IMR-90 (cell line): ENCODE data around the gene CDKN2A. TPM values are rescaled to one million over a fixed set of nuclear protein-coding genes. Genes with fewer than 3 reads are reported as not detected.

Source experiments
- ATAC-seq: fragments of 200-7000 bp; cut with Tn5 transposase; 2 replicates; pipeline ENCODE4 v1.9.1; 2020; ENCODE audit warnings: low read depth, mild to moderate bottlenecking, moderate library complexity
- BruUV-seq: library from RNA; stranded (reverse); fragments of 400-500 nt; replicated peaks from 2 replicates; lab custom pipeline; 2021; lab: Mats Ljungman, UMichigan
- CTCF ChIA-PET: fragments of 300-600 bp; formaldehyde crosslinking; extraction: SDS; loops from one replicate; lab custom pipeline; 2021; ENCODE audit warnings: antibody characterized with exemption; lab: Yijun Ruan, JAX
- POLR2A ChIA-PET: fragments of 300-600 bp; sonication (Branson Sonifier 250); formaldehyde crosslinking; loops from one replicate; lab custom pipeline; 2022; ENCODE audit warnings: antibody characterized with exemption; ENCODE audit not compliant: unreplicated experiment; lab: Charles Lee
- DNase-seq: peaks from one replicate; pipeline ENCODE4 v3.0.0; 2013
- H2AFZ ChIP-seq: replicated peaks from 2 replicates; pipeline ENCODE3; 2013; ENCODE audit warnings: low read length, mild to moderate bottlenecking; ENCODE audit not compliant: poor library complexity
- H2AK5ac ChIP-seq: 2 replicates; pipeline ENCODE4 v1.6.1; 2013; ENCODE audit warnings: low read depth, low read length, inconsistent platforms
- H2AK9ac ChIP-seq: replicated peaks from 2 replicates; pipeline ENCODE3; 2013; ENCODE audit warnings: mild to moderate bottlenecking, low read depth, low read length, moderate library complexity; ENCODE audit not compliant: poor library complexity
- H2BK120ac ChIP-seq: 2 replicates; pipeline ENCODE4 v1.6.1; 2013; ENCODE audit warnings: low read depth, low read length, inconsistent platforms
- H2BK15ac ChIP-seq: 3 replicates; pipeline ENCODE4 v1.6.1; 2013; ENCODE audit warnings: low read depth, low read length, inconsistent platforms
- H2BK20ac ChIP-seq: 2 replicates; pipeline ENCODE4 v1.6.1; 2013; ENCODE audit warnings: low read depth, mild to moderate bottlenecking, inconsistent platforms, low read length, moderate library complexity
- H2BK5ac ChIP-seq: 2 replicates; pipeline ENCODE4 v1.6.1; 2013; ENCODE audit warnings: mild to moderate bottlenecking, low read depth, low read length, inconsistent platforms; ENCODE audit not compliant: poor library complexity, severe bottlenecking
- H3K14ac ChIP-seq: replicated peaks from 2 replicates; pipeline ENCODE4 v1.6.1; 2013; ENCODE audit warnings: low read depth, low read length, inconsistent platforms
- H3K18ac ChIP-seq: 2 replicates; pipeline ENCODE4 v1.6.1; 2013; ENCODE audit warnings: low read depth, low read length, control low read depth
- H3K23ac ChIP-seq: 2 replicates; pipeline ENCODE4 v1.6.1; 2013; ENCODE audit warnings: low read depth, low read length, inconsistent platforms
- H3K27ac ChIP-seq: 2 replicates; pipeline ENCODE4 v1.5.1; 2013; ENCODE audit warnings: mild to moderate bottlenecking, control low read depth, low read length; ENCODE audit not compliant: insufficient read depth
- H3K27me3 ChIP-seq: 2 replicates; pipeline ENCODE4 v1.6.1; 2013; ENCODE audit warnings: low read length; ENCODE audit not compliant: control insufficient read depth, insufficient read depth
- H3K36me3 ChIP-seq: 2 replicates; pipeline ENCODE4 v1.6.1; 2013; ENCODE audit warnings: low read length, mixed read lengths; ENCODE audit not compliant: control insufficient read depth, insufficient read depth
- H3K4ac ChIP-seq: 2 replicates; pipeline ENCODE4 v1.6.1; 2013; ENCODE audit warnings: low read depth, low read length, inconsistent platforms
- H3K4me1 ChIP-seq: 2 replicates; pipeline ENCODE4 v1.6.1; 2013; ENCODE audit warnings: low read length, mixed read lengths; ENCODE audit not compliant: control insufficient read depth, insufficient read depth
- H3K4me2 ChIP-seq: 2 replicates; pipeline ENCODE4 v1.6.1; 2013; ENCODE audit warnings: low read depth, mild to moderate bottlenecking, control low read depth, low read length, moderate library complexity
- H3K4me3 ChIP-seq: 2 replicates; pipeline ENCODE4 v1.5.1; 2013; ENCODE audit warnings: low read depth, mild to moderate bottlenecking, control low read depth, low read length, moderate library complexity; ENCODE audit not compliant: insufficient read depth
- H3K56ac ChIP-seq: 2 replicates; pipeline ENCODE4 v1.6.1; 2013; ENCODE audit warnings: low read length, inconsistent platforms; ENCODE audit not compliant: insufficient read depth; ENCODE audit errors: extremely low read depth
- H3K79me1 ChIP-seq, 2 experiments: 2 replicates each; pipeline ENCODE4 v1.6.1; 2013; ENCODE audit warnings: low read length in 2 of 2, inconsistent platforms in 1 of 2, low read depth in 1 of 2
- H3K9ac ChIP-seq: 2 replicates; pipeline ENCODE4 v1.6.1; 2013; ENCODE audit warnings: low read depth, low read length, control low read depth
- H3K9me1 ChIP-seq: 2 replicates; pipeline ENCODE4 v1.6.1; 2013; ENCODE audit warnings: low read length, inconsistent platforms; ENCODE audit not compliant: insufficient read depth
- H3K9me3 ChIP-seq: 2 replicates; pipeline ENCODE4 v1.6.1; 2013; ENCODE audit warnings: low read length; ENCODE audit not compliant: control insufficient read depth, insufficient read depth
- H4K20me1 ChIP-seq: 2 replicates; pipeline ENCODE4 v1.6.1; 2013; ENCODE audit warnings: low read length, inconsistent platforms; ENCODE audit not compliant: insufficient read depth
- H4K5ac ChIP-seq: 2 replicates; pipeline ENCODE4 v1.6.1; 2013; ENCODE audit warnings: mild to moderate bottlenecking, low read depth, low read length, control low read depth
- H4K8ac ChIP-seq, 2 experiments: 2 replicates each; pipeline ENCODE4 v1.6.1; 2013; ENCODE audit warnings: low read depth in 2 of 2, low read length in 2 of 2, control low read depth in 1 of 2, inconsistent platforms in 1 of 2
- H4K91ac ChIP-seq: 2 replicates; pipeline ENCODE4 v1.6.1; 2013; ENCODE audit warnings: low read depth, low read length, inconsistent platforms; ENCODE audit not compliant: insufficient read depth
- CEBPB ChIP-seq: IDR thresholded peaks from 2 replicates; pipeline ENCODE4 v1.6.1; 2012; ENCODE audit warnings: low read depth, low read length, improper control_type of control experiment
- FOS ChIP-seq: fragments of 150-350 bp; IDR thresholded peaks from 2 replicates; pipeline ENCODE4 v1.6.1; 2016; ENCODE audit warnings: low read depth, low read length
- MAFK ChIP-seq: IDR thresholded peaks from 2 replicates; pipeline ENCODE4 v1.6.1; 2012; ENCODE audit warnings: low read depth, low read length, improper control_type of control experiment
- WGBS, 2 experiments: methylation state at CpG; one replicate each; pipeline versions ENCODE4 v1.1.5 to v1.1.7; 2013; ENCODE audit warnings: missing lambda C conversion rate in 2 of 2; ENCODE audit not compliant: insufficient read length in 1 of 2; ENCODE audit errors: extremely low coverage in 2 of 2; 5-methylcytosine and 5-hydroxymethylcytosine counted together
- dilution Hi-C: fragments of 300-500 bp; cut with HindIII; formaldehyde crosslinking; loops from one replicate; pipeline ENCODE4 v1.14.3; 2018; ENCODE audit warnings: low sequenced_read_pairs; ENCODE audit not compliant: unreplicated experiment
- in situ Hi-C: fragments of 300-500 bp; cut with MboI; formaldehyde crosslinking; loops from 3 replicates; pipeline ENCODE4 v1.14.3; 2019; ENCODE audit warnings: low sequenced_read_pairs, inconsistent platforms, mixed read lengths
- intact Hi-C: fragments of 100-400 bp; cut with micrococcal nuclease; formaldehyde crosslinking; loops from 2 replicates; pipeline ENCODE4 v1.10.0; 2022
- polyA plus RNA-seq, 3 experiments: library from polyadenylated mRNA; depleted of rRNA; stranded (reverse); fragments of >200 nt; gene quantifications; 2 replicates each; pipeline ENCODE4 v1.2.3, GENCODE V29; 2012; ENCODE audit warnings: low replicate concordance in 1 of 3
- total RNA-seq: library from RNA; depleted of rRNA; stranded (reverse); fragments of >200 nt; gene quantifications from 2 replicates; pipeline ENCODE4 v1.2.3, GENCODE V29; 2012
- TF ChIP-seq, protein P1 (sequence below): conservative IDR thresholded peaks from 2 replicates; pipeline ENCODE4 v1.5.1; 2012; ENCODE audit warnings: mild to moderate bottlenecking, low read depth, low read length, improper control_type of control experiment

The CDKN2A gene
- total and polyA plus RNA-seq, 2 of the 4 experiments (the other 2 are of a cell fraction), result 11.3 to 75.3 TPM

DNA sequence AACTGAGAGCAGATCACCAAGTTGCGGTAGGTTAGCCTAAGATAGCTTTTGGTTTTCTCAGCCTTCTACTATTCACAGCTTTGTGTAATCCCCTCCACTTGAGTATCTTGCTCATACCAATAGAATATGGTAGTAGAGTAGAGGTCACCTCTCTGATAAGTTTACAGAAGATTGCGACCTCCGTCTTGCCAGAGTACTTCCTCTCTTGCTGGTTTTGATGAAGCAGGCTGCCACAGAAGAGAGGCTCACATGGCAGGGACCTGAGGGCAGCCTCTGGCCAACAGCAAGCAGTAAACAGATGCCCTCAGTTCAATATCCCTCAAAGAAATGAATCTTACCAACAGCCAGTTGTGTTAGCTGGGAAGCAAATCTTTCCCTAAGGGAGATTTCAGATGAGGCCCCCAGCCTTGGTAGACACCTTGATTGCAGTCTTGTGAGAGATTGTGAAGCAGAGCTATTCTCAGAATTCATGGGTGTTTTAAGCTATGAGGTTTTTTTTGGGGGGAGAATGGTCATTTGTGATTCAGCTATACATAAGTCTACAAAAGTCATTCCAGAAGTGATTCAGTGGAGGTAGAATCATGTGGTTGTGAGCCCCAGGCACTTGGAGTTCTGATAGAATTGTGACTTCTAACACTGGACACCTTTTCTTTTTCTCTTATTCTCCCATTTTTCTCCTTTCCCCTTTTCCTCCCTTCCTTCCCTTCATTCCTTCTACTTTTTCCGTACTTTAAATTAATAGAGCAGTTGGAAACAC is 37.6 kb upstream of the CDKN2A start (continued):
- TF ChIP-seq, protein P1, sequence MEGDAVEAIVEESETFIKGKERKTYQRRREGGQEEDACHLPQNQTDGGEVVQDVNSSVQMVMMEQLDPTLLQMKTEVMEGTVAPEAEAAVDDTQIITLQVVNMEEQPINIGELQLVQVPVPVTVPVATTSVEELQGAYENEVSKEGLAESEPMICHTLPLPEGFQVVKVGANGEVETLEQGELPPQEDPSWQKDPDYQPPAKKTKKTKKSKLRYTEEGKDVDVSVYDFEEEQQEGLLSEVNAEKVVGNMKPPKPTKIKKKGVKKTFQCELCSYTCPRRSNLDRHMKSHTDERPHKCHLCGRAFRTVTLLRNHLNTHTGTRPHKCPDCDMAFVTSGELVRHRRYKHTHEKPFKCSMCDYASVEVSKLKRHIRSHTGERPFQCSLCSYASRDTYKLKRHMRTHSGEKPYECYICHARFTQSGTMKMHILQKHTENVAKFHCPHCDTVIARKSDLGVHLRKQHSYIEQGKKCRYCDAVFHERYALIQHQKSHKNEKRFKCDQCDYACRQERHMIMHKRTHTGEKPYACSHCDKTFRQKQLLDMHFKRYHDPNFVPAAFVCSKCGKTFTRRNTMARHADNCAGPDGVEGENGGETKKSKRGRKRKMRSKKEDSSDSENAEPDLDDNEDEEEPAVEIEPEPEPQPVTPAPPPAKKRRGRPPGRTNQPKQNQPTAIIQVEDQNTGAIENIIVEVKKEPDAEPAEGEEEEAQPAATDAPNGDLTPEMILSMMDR, result no peak

DNA sequence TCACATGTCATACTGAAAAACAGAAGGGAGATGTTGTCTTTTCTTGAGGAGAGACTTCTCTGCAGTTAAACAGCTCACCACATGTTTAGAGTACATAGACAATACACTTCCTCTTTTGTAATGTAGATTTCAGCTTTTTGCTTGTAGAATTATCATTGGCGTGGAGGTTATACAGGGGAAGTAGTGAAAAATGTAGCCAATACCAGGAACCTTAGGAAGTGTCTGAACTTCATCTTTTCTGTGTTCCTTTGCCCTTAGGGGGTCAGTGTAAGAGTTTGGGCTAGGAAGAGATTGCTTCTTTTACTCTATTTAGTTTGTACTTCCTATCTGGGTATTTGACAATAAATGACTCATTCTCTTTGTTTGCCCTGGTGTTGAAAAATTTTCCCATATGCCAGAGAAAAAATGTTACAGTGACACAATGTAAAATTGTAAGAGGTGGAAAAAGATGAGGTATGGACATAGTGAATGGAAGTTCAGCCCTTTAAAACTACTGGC is 36.0 kb upstream of the CDKN2A start:
- no peak overlapping the region for H2AK5ac ChIP-seq
- in situ Hi-C loops (no loop called here), dilution Hi-C loops (no loop called here), intact Hi-C loops (no loop called here)
- no peak overlapping the region for H3K9ac ChIP-seq
- no peak overlapping the region for H2AK9ac ChIP-seq
- peak overlapping the region; percentile 80 for H2BK5ac ChIP-seq
- peak overlapping the region; percentile 24; the same call in 1 of the 2 replicates for H2BK120ac ChIP-seq
- H3K18ac ChIP-seq, result peak overlapping the region; percentile 88
- H4K5ac ChIP-seq, result peak overlapping the region; percentile 9; the same call in 1 of the 2 replicates
- no peaks in the 10 kb centered on the region for H3K27me3 ChIP-seq
- H2BK20ac ChIP-seq, result peak overlapping the region; percentile 48; the same call in 1 of the 2 replicates
- H3K56ac ChIP-seq, result no peak overlapping the region
- H3K4me1 ChIP-seq, result peaks cover 3% of the 10 kb centered on the region; the same call in 1 of the 2 replicates
- peak overlapping the region; percentile 79 for H3K4me2 ChIP-seq
- H3K9me1 ChIP-seq, result peaks cover 2% of the 10 kb centered on the region
- H3K4ac ChIP-seq, result peak overlapping the region; percentile 37; the same call in 1 of the 2 replicates
- peak overlapping the region in 1 of 2 experiments; percentile 20; a peak in 1 of 4 replicates for H4K8ac ChIP-seq
- 0 out of 4 replicates have a peak, but pooled peaks cover 0 to under 1% of the 10 kb centered on the region in 2 experiments for H3K79me1 ChIP-seq
- no peak overlapping the region for H3K14ac ChIP-seq
- H2BK15ac ChIP-seq, result peak overlapping the region; percentile 55; the same call in 1 of the 3 replicates
- H3K23ac ChIP-seq, result no peak overlapping the region
- ChIA-PET POLR2A (no interaction called here), CTCF (interaction anchor here (0.6 to 1.0 kb wide), 3 partner anchors 21 to 99 kb away, joined by 3 to 4 read pairs (median 3); partner anchors contain the start of gene CDKN2B)
- no peaks in the 10 kb centered on the region for H3K9me3 ChIP-seq
- DNase-seq (peak; percentile 76), ATAC-seq (peak; percentile 72)
- H3K4me3 ChIP-seq, result no peak overlapping the region
- no peaks in the 10 kb centered on the region for H4K20me1 ChIP-seq
- H3K27ac ChIP-seq, result peak overlapping the region; percentile 3; the same call in 1 of the 2 replicates
- no peak overlapping the region for H4K91ac ChIP-seq
- BruUV-seq, result no TSS peak
- H3K36me3 ChIP-seq, result peaks cover 1% of the 10 kb centered on the region; the same call in 1 of the 2 replicates
- no peak overlapping the region for H2AFZ ChIP-seq
- no CpG with 5 or more reads among the region's 1 CpG for WGBS, 2 experiments
- no peak for TF ChIP-seq MAFK
- peak; percentile 61; the same call in 1 of the 2 replicates for TF ChIP-seq FOS
- TF ChIP-seq CEBPB, result peak; percentile 94
